ENCODE data around the gene ZNF148. TPM values are rescaled to one million over a fixed set of nuclear protein-coding genes. Genes with fewer than 3 reads are reported as not detected.
A peak's percentile ranks its signal among the peaks of the same experiment; 100 is the strongest.

ZNF148 gene
- total RNA-seq, 1 experiment from 2014 or later, result 47.8 TPM

DNA sequence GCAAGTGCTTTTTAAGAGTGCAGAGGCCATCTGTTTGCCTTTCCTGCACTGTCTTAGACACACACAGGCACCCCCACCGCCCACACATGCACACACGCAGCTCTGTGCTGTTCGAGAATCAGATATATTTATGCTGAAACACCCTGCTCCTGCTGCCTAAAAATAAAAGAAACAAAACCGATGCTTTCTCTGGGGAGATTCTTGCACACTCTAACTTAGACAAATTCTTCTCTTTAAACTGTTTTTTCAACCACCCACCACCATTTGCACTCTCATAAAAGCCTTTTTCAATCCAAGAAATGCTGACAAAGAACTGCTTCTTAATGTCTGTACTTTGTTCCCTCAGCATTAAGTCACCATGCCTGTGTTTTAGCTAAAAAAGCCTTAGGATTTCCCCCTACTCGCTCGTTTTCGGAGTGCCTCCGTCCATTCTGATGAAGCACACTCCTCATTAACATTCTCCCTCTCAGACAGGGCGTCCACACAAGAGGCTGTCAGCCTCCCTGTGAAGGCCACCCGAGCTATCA, 188.8 kb downstream of the ZNF148 start:
- H3K4me3 ChIP-seq (ENCODE audit: low read depth, low read length, poor library complexity, severe bottlenecking), result no peak overlapping the region
- H3K4me1 ChIP-seq (ENCODE audit: insufficient read depth, low read length, poor library complexity, severe bottlenecking), result peaks cover 8% of the 10 kb centered on the region
- no peak for TF ChIP-seq EZH2 (IDR thresholded peaks at IDR 0.05; ENCODE audit: borderline replicate concordance, low read depth, low read length, poor library complexity, severe bottlenecking)
- TF ChIP-seq, protein P1, sequence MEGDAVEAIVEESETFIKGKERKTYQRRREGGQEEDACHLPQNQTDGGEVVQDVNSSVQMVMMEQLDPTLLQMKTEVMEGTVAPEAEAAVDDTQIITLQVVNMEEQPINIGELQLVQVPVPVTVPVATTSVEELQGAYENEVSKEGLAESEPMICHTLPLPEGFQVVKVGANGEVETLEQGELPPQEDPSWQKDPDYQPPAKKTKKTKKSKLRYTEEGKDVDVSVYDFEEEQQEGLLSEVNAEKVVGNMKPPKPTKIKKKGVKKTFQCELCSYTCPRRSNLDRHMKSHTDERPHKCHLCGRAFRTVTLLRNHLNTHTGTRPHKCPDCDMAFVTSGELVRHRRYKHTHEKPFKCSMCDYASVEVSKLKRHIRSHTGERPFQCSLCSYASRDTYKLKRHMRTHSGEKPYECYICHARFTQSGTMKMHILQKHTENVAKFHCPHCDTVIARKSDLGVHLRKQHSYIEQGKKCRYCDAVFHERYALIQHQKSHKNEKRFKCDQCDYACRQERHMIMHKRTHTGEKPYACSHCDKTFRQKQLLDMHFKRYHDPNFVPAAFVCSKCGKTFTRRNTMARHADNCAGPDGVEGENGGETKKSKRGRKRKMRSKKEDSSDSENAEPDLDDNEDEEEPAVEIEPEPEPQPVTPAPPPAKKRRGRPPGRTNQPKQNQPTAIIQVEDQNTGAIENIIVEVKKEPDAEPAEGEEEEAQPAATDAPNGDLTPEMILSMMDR (conservative IDR thresholded peaks at IDR 0.05; ENCODE audit: low read depth, low read length), result no peak
- peak; percentile 29 for DNase-seq (ENCODE audit: low spot score)
- CTCF ChIA-PET, result no interaction called here
- intact Hi-C loops (cut with micrococcal nuclease; ENCODE audit: unreplicated experiment), result no loop called here
- no TSS peak for BruUV-seq (replicated peaks)
- H3K36me3 ChIP-seq (ENCODE audit: insufficient read depth, low read length, poor library complexity, severe bottlenecking), result no peaks in the 10 kb centered on the region
- H3K27ac ChIP-seq (ENCODE audit: low read depth, low read length, poor library complexity, severe bottlenecking), result peak overlapping the region; percentile 31
- POLR2A ChIA-PET (ENCODE audit: low non-redundant PET), result no interaction called here
- H3K9me3 ChIP-seq (ENCODE audit: low read depth, low read length, poor library complexity, severe bottlenecking), result no peaks in the 10 kb centered on the region
- no peaks in the 10 kb centered on the region for H3K27me3 ChIP-seq (replicated peaks; ENCODE audit: insufficient read depth, low read depth, low read length, poor library complexity)

DNA sequence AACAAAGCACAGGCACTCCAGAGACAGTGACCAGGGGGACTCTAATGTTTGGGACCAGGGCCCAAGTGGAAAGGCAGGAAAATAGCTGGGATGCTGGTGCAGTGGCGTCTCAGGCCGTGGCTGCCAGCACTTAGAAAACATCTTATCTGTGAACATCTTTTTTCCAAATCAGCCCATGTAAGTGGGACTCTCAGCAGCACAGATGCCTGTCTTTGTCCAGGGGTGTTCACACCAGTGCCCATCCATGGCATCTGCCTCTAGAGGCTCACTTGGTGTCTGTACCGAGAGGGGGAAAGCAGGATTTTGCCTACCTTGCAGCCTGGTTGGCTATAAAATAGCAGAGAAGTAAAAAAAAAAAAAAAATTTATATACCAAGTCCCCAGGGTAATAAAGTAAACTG, 189.3 kb downstream of the ZNF148 start:
- POLR2A ChIA-PET (ENCODE audit: low non-redundant PET), result no interaction called here
- DNase-seq (ENCODE audit: low spot score), result no peak

DNA sequence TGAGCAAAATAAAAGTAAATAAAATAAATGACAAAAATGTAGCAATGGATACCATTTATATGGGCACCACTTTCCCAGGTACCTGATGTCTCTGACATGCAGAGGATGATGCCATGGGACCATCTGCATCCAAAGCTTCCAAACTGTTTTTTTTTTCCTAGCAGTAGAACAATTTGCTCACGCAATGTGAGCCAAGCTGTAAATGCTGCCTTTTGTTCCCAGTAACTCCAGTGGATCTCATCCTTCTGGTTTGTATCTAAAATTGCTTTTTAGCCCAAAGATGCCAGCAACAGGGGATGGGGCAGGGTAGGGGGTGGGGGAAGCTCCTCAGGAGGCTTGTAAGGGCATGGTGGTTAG, 195.3 kb downstream of the ZNF148 start:
- no peak overlapping the region for H3K4me3 ChIP-seq (ENCODE audit: low read depth, low read length, poor library complexity, severe bottlenecking)
- H3K27ac ChIP-seq (ENCODE audit: low read depth, low read length, poor library complexity, severe bottlenecking), result no peak overlapping the region
- TF ChIP-seq, protein P1 (conservative IDR thresholded peaks at IDR 0.05; ENCODE audit: low read depth, low read length), result no peak
- TF ChIP-seq EZH2 (IDR thresholded peaks at IDR 0.05; ENCODE audit: borderline replicate concordance, low read depth, low read length, poor library complexity, severe bottlenecking), result no peak
- POLR2A ChIA-PET (ENCODE audit: low non-redundant PET), result no interaction called here
- no TSS peak for BruUV-seq (replicated peaks)
- intact Hi-C loops (cut with micrococcal nuclease; ENCODE audit: unreplicated experiment), result no loop called here
- DNase-seq (ENCODE audit: low spot score), result no peak
- no peaks in the 10 kb centered on the region for H3K4me1 ChIP-seq (ENCODE audit: insufficient read depth, low read length, poor library complexity, severe bottlenecking)
- no peaks in the 10 kb centered on the region for H3K36me3 ChIP-seq (ENCODE audit: insufficient read depth, low read length, poor library complexity, severe bottlenecking)
- H3K27me3 ChIP-seq (replicated peaks; ENCODE audit: insufficient read depth, low read depth, low read length, poor library complexity), result no peaks in the 10 kb centered on the region
- CTCF ChIA-PET, result interaction anchor here (0.6 kb wide), 1 partner anchor 131 kb away, joined by 4 read pairs; no protein-coding TSS in a partner anchor
- no peaks in the 10 kb centered on the region for H3K9me3 ChIP-seq (ENCODE audit: low read depth, low read length, poor library complexity, severe bottlenecking)

More for the DNA sequence above, 189.3 kb downstream of the ZNF148 start:
- Histone ChIP-seq H3K27me3 (replicated peaks; ENCODE audit: insufficient read depth, low read depth, low read length, poor library complexity) (no peaks in the 10 kb centered on the region), H3K36me3 (ENCODE audit: insufficient read depth, low read length, poor library complexity, severe bottlenecking) (no peaks in the 10 kb centered on the region), H3K27ac (ENCODE audit: low read depth, low read length, poor library complexity, severe bottlenecking) (no peak overlapping the region), H3K4me3 (ENCODE audit: low read depth, low read length, poor library complexity, severe bottlenecking) (no peak overlapping the region), H3K4me1 (ENCODE audit: insufficient read depth, low read length, poor library complexity, severe bottlenecking) (peaks cover 8% of the 10 kb centered on the region), H3K9me3 (ENCODE audit: low read depth, low read length, poor library complexity, severe bottlenecking) (no peaks in the 10 kb centered on the region)
- intact Hi-C loops (cut with micrococcal nuclease; ENCODE audit: unreplicated experiment), result no loop called here
- CTCF ChIA-PET, result no interaction called here
- TF ChIP-seq EZH2 (IDR thresholded peaks at IDR 0.05; ENCODE audit: borderline replicate concordance, low read depth, low read length, poor library complexity, severe bottlenecking), result no peak
- TF ChIP-seq, protein P1 (conservative IDR thresholded peaks at IDR 0.05; ENCODE audit: low read depth, low read length), result no peak
- no TSS peak for BruUV-seq (replicated peaks)
